Measurements from ENCODE around the gene KMT2D.

Gene KMT2D

GRCh38 chr12:49054524-49054923 lies 6.1 kb downstream of the KMT2D start:
- FAIRE-seq, result no peak

GRCh38 chr12:49054096-49054495 lies 6.5 kb downstream of the KMT2D start:
- FAIRE-seq, result no peak
- DNase-seq (ENCODE audit: low spot score), result no peak

More at GRCh38 chr12:49054524-49054923, 6.1 kb downstream of the KMT2D start:
- DNase-seq (ENCODE audit: low spot score), result no peak

- FAIRE-seq (no peak), DNase-seq (ENCODE audit: low spot score) (no peak)
Measured at GRCh38 chr12:49052451-49053208, 8.0 kb downstream of the KMT2D start.

- no peak for DNase-seq (ENCODE audit: low spot score)
Measured at GRCh38 chr12:49051777-49052438, 8.7 kb downstream of the KMT2D start.

GRCh38 chr12:49051373-49051764 lies 9.2 kb downstream of the KMT2D start:
- DNase-seq (ENCODE audit: low spot score) (no peak), FAIRE-seq (no peak)

More at GRCh38 chr12:49051777-49052438, 8.7 kb downstream of the KMT2D start:
- no peak for FAIRE-seq

- FAIRE-seq (no peak), DNase-seq (ENCODE audit: low spot score) (no peak)
Measured at GRCh38 chr12:49050507-49051372, 9.9 kb downstream of the KMT2D start.

- no peak for FAIRE-seq
- DNase-seq (ENCODE audit: low spot score), result no peak
Measured at GRCh38 chr12:49049566-49050224, 10.9 kb downstream of the KMT2D start.

GRCh38 chr12:49048953-49049352 lies 11.6 kb downstream of the KMT2D start:
- no peak for DNase-seq (ENCODE audit: low spot score)
- no peak for FAIRE-seq

GRCh38 chr12:49046129-49046895 lies 14.3 kb downstream of the KMT2D start:
- DNase-seq (ENCODE audit: low spot score), result no peak
- FAIRE-seq, result no peak

GRCh38 chr12:49044660-49045059 lies 15.9 kb downstream of the KMT2D start:
- DNase-seq (ENCODE audit: low spot score) (no peak), FAIRE-seq (no peak)

GRCh38 chr12:49043856-49044258 lies 16.7 kb downstream of the KMT2D start:
- FAIRE-seq, result no peak
- DNase-seq (ENCODE audit: low spot score), result no peak

GRCh38 chr12:49043241-49043640 lies 17.4 kb downstream of the KMT2D start:
- DNase-seq (ENCODE audit: low spot score) (no peak), FAIRE-seq (no peak)

GRCh38 chr12:49041881-49042484 lies 18.6 kb downstream of the KMT2D start:
- DNase-seq (ENCODE audit: low spot score), result no peak
- FAIRE-seq, result no peak

GRCh38 chr12:49041036-49041880 lies 19.3 kb downstream of the KMT2D start:
- FAIRE-seq, result no peak

GRCh38 chr12:49040364-49040855 lies 20.2 kb downstream of the KMT2D start:
- no peak for DNase-seq (ENCODE audit: low spot score)
- FAIRE-seq, result no peak

More at GRCh38 chr12:49041036-49041880, 19.3 kb downstream of the KMT2D start:
- no peak for DNase-seq (ENCODE audit: low spot score)

- no peak for FAIRE-seq
- DNase-seq (ENCODE audit: low spot score), result no peak
Measured at GRCh38 chr12:49039421-49040363, 20.9 kb downstream of the KMT2D start.

- FAIRE-seq (no peak), DNase-seq (ENCODE audit: low spot score) (no peak)
Measured at GRCh38 chr12:49038291-49038955, 22.2 kb downstream of the KMT2D start.

GRCh38 chr12:49037947-49038237 lies 22.7 kb downstream of the KMT2D start:
- no peak for DNase-seq (ENCODE audit: low spot score)
- no peak for FAIRE-seq

Measured in RCC 7860 (cell line).